ENCODE data around the gene PPFIA1.

- TF ChIP-seq, protein P1, sequence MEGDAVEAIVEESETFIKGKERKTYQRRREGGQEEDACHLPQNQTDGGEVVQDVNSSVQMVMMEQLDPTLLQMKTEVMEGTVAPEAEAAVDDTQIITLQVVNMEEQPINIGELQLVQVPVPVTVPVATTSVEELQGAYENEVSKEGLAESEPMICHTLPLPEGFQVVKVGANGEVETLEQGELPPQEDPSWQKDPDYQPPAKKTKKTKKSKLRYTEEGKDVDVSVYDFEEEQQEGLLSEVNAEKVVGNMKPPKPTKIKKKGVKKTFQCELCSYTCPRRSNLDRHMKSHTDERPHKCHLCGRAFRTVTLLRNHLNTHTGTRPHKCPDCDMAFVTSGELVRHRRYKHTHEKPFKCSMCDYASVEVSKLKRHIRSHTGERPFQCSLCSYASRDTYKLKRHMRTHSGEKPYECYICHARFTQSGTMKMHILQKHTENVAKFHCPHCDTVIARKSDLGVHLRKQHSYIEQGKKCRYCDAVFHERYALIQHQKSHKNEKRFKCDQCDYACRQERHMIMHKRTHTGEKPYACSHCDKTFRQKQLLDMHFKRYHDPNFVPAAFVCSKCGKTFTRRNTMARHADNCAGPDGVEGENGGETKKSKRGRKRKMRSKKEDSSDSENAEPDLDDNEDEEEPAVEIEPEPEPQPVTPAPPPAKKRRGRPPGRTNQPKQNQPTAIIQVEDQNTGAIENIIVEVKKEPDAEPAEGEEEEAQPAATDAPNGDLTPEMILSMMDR (IDR thresholded peaks at IDR 0.05): no peak
- no peak for TF ChIP-seq POLR2A (IDR thresholded peaks at IDR 0.05)
Observed at GRCh38 chr11:70432580-70432979, 162.1 kb downstream of the PPFIA1 start.

Data from right lobe of liver (tissue), 4 donors.